DMS 273 treated with DMSO at 0.1 percent for 48 hours (cell line): ENCODE measurements around the gene TLK1.
A peak's percentile ranks its signal among the peaks of the same experiment; 100 is the strongest.
"Not testable (repeated sequence)": the region's sequence is repeated elsewhere in the genome, so short reads cannot be mapped to it uniquely, and the experiment has no call there.

Experiments
- DNase-seq: peaks from one replicate; lab custom pipeline; 2025; lab: John Stamatoyannopoulos, UW

TLK1 gene

DNA sequence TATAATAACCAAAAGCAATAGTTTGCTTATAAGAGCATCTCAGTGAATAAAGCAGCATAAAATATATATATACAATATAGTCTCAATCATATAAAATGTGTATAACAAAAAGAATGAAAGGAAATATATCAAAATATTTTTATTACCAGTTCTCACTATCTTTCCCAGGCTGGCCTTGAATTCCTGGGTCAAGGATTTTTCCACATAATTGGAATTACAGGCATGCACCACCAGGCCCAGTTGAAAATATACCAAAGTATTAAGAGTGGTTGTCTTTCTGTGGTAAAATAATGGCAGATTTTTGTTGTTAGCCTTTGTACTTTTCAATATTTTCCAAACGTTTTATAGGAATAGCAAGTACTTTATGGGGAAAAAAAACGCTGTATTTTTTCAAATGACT, 8.6 kb upstream of the TLK1 start:
- DNase-seq = no peak

DNA sequence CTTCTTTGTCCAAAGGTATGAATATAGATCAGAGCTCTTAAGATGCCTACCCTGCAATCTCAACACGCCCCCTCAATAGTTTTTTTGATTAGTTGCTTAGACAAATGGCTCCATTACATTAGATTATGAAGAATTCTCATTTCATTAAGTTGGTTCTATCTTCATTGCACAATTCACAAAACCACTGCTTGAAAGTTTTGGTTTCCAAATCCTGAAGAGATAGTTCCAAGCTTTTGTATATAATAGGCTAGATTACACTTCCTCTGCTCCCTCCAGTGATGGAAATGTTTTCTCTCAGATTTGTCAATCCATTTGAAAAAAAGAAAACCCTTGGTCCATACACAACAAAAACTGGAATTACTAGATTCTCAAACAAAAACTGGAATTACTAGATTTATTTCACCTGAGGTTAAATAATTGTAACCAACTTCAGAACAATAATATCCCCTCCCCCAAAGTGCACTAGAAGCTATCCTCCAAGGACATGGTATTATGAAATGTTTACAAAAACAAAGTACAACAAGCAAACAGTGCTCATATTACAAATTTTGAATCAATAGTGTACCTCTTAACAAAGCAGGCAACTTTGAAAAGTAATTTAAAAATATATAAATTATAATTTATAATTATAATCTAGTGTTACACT, 6.8 kb upstream of the TLK1 start:
- no peak for DNase-seq

DNA sequence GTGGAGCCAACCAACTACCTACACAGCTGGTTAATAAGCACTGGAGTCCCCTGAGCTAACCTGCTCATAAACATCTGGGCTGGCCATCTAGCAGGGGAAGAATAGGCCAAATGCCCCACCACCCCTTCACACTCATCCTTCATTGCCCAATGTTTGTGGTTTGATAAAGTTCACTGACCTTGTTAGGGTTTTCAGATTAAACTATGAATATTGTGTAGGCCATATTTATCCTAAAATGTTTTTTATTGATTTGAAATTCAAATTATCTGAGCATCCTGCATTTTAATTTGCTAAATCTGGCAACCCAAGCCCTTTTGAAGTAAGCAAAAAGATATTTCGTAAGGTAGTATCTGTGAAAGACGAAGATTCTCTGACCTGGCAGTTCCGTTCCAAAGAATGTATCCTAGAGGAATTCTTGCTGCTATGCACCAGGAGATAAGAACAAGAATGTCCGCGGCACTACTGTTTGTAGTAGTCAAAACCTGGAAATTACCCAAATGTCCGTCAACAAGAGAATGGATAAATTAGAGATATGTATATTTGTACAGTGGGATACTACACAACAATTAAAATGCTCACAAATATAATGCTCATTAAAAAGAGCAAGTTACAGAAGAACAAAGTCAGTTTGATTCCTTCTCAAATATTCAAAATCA, 5.8 kb upstream of the TLK1 start:
- no peak for DNase-seq

DNA sequence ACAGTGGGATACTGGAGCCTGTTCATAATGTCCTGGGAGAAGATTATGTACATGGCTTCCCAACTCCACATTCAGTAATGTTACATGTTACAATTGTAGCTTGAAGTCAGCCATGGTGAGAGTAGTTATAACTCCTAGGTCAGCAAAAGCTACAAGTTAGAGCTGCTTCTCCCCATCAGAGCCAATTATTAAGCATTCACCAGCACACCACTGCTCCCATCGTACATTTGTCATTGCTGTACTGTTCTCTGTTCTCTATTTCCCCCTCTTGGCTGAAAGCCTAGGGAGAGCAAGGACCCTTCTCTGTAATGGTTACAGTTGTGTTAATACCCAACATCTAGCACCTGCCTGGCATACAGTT, 5.3 kb upstream of the TLK1 start:
- DNase-seq = no peak

DNA sequence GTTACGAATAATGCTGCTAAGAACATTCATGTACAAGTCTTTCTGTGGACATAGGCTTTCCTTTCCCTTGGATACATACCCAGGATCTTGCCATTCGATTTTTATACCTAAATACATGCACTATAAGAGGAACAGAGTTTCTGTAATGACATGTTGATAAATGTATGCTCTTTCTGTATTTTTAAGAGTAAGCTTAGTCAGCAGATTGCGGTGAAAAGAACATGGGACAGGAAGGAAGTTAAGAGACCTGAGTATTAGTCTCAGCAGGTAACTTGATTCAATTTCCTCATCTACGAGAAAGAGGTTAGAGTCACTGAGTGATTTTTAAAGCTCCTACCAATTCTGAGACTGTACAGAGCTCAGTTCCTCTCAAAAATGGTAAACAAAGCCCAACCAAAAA, 2.6 kb upstream of the TLK1 start:
- DNase-seq = no peak

DNA sequence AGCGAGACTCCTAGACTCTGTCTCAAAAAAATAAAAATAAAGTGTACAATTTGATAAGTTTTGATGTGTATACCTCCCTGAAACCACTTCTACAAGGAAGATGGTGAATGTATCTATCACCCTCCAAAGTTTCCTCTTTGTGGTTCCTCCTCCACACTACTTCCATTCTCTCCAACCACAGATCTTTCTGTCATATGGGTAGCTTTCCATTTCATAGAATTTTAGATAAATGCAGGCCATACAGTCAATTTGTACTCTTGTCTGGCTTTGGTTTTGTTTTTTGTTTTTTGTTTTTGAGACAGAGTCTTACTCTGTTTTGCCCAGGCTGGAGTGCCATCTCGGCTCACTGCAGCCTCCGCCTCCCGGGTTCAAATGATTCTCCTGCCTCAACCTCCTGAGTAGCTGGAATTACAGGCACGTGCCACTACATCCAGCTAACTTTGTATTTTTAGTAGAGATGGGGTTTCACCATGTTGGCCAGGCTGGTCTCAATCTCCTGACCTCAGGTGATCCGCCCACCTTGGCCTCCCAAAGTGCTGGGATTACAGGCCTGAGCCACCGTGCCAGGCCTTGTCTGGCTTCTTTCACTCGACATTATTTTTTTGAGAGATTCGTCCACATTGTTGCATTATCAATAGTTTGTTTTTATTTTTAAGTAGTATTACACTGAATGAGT, 2.0 kb upstream of the TLK1 start:
- DNase-seq = not testable (repeated sequence)

DNA sequence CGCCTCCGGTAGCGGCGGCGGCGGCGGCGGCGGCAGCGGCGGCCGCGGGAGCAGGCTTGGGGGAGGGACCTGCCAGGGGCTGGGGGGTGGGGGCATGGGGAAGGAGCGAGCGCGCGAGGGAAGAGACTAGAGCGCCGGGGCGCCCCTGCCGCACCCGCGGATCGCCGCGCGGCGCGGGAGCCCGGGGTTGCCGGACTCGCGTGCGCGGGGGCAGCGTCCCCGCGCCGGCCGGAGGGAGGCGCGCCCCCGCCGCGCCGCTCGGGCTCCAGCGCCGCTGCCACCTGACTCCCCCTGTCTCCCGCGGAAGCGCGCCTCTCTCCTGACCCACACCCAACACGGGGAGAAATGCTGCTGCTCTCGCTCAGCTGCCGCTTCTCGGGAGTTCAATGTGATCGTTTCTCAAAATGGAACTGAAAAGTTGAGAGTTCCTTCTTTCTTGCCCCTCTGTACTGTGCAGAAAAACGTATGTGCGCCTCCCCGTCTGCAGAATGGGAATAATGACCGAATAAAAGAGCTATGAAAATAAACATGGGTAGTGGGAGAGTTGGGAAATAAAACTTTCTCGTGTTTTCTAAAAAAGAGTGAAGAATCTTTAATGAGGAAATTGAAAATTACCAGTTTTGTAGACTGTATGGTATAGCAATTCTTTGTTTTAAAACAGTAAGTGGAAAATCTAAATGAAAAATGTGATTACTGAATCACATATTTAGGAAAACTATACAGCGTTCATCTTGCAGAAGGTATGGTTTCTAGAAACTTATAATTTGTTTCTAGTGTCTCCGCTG, 455 bp upstream of the TLK1 start:
- DNase-seq = peak; percentile 53

DNA sequence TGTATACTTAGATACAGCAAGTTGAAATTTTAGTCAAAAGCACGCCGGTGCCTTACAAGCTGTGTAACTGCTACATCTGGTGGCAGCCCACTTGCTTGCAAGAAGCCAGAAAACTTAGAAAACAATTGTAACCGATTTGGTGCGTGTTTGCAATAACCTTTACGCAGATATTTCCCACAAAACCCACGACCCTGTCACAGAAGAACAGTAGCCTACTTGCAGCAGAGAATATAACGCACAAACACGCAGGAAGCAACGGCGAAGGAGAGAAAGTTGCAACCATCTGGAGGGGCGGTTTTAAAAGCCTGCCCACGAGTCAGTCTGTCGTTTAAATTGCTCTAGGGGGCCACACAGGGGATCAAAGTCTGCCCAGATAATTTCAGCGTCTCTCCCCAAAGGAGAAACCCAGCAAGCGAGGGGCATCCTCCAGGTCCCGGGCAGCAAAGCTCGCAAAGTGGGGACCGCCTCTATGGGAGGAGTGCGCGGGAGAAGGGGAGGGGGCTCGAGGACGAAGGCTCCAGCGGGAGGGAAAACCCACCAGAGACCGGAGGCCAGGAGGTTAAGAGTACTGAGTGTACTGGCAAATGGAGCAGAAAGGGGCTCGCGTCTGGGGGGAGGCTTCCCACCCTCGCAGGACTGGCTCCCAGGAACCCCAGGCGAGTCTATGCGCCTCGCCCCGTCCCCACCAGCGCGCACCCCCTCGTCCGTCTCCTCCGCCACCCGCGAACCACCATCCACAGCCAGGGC, 1.1 kb downstream of the TLK1 start:
- peak; percentile 49 for DNase-seq

DNA sequence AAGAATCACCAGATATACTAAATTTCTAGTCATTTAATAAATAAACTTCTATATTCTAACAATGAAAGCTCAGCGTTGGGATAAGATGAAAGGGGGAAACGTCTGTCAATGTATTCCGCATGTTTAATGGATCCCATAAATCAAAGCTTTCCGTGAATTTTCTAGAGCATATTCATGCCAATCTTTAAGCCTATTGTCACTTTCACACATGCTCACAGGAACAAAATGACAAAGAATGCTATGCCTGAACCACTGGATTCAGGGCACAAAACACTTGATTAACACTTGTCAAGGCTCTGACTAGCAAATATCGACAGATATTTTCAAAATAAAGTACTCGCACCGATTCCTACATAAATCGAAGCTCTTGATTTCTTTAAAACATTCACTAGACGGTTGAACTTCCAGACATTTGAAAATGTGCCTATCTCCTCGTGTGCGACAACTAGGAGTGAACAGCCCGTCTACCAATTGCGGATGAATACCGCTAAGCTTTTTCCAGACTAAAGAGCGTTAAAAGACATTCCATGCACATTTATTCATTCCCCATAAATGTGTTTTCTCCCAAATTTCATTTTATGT, 1.8 kb downstream of the TLK1 start:
- no peak for DNase-seq

DNA sequence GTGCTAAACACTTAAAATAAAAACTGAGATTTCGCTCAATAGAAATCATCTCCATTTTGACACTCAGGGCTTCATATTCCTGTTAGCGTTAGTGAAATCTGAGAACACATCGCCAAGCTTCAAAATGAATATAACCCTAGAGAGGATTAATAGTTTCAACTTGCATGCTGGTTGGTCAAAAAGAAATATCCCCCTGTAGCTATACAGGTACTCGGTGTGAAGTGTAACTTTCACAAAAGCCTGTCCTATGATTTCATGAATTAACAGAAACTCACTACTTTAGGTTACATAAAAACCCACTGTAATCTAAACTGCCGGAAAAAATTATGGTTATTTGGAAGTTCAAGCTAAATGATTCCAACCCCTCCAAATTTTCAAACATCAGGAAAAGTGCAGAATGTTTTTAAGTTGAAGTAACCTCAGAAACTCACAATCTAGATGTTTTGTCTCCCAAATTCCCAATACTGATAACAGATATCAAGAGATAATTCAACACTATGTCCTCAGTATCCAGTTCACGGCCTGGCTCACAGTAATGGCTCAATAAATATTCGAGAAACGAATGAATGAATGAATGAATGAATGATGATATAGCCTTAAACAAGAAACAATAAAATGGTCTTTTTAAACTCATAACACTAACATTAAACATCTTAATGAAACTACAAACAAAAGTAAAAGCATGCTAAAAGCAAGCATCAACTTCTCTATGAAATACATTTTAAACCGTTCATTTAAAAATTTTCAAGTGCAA, 2.5 kb downstream of the TLK1 start:
- DNase-seq = no peak

DNA sequence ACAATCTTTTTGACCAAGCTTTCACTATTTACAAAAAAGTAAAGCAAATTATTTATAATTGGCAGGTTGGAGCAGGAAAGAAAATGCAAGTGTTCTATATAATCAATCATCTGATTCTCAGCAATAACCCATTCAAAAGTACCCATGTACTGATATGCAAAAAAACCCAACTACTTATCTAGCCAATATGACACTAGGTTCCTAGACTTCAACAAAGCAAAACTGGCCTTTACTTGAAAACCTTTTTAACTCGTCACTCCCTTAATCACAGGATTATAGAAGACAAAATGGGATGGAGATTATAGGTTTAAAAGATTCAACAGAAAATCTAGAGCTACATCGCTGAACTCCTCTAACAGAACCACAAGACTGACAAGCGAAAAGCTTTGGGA, 3.6 kb downstream of the TLK1 start:
- no peak for DNase-seq

DNA sequence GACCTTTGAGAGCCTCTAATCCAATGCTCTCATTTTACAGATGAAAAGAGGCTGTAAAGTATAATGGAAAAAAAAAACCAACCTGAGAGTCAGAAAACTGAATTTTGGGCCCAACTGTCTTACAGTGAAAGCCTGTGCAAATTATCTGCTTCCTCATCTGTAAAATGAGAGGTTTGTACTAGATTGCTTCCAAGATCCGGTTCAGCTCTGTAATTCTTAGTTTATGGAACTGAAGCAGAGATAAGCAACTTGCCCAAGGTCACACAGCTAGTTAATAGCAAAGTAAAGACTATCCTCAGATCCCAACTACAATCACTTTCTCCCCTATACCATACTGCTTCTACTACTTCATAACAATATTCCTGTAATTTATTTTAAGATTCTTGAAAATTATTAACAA, 6.3 kb downstream of the TLK1 start:
- DNase-seq = no peak

DNA sequence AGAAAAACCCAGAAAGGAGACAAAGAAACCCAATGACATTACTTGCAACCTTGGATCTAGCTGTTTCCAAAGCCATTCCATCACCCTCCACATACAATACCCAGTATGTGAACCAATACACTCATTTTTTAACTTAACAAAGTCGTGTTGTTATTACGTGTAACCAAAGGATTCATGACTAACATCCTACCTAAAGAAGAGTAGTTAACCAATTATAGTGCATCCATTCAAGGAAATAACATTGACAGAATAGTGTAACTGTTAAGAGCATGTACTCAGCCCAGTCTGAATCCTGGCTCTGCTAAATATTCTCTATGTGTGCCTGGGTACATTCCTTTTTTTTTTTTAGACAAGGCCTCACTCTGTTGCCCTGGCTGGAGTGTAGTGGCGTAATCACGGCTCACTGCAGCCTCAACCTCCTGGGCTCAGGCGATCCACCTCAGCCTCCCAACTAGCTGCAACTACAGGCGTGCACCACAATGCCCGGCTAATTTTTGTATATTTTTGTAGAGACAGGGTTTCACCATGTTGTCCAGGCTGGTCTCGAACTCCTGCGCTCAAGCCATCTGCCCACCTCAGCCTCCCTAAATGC, 9.9 kb downstream of the TLK1 start:
- DNase-seq = no peak

DNA sequence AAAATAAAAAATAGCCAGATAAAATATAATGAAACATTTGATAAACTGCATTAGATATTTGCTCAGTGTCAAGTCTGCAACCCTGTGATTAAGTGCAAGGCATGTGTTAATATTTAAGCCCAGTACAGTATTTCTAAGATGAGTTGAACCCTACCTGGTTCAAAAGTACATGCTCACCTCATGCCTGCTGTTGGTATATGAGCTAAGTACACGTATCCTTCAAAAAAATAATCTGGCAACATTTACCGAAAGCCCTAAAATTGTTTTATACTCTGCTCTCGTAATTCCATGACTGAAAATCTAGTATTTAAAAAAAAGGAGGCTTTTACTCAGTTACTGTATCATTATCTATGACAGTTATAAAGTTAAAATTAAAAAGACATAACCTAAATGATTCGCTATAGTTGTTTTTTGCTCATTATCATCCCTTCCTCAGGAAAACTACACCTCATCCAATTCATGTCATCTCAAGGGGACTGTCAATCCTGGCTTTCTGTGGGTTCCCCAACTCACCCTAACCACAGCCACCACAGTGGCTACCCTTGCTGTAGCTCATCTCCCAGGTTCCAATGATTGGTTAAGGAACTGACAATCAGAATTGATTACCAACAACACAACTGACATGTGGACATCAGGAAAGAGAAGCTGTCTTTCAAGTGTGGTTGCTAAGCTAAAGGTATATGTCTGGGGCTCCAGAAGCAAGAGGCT, 10.6 kb downstream of the TLK1 start:
- no peak for DNase-seq

DNA sequence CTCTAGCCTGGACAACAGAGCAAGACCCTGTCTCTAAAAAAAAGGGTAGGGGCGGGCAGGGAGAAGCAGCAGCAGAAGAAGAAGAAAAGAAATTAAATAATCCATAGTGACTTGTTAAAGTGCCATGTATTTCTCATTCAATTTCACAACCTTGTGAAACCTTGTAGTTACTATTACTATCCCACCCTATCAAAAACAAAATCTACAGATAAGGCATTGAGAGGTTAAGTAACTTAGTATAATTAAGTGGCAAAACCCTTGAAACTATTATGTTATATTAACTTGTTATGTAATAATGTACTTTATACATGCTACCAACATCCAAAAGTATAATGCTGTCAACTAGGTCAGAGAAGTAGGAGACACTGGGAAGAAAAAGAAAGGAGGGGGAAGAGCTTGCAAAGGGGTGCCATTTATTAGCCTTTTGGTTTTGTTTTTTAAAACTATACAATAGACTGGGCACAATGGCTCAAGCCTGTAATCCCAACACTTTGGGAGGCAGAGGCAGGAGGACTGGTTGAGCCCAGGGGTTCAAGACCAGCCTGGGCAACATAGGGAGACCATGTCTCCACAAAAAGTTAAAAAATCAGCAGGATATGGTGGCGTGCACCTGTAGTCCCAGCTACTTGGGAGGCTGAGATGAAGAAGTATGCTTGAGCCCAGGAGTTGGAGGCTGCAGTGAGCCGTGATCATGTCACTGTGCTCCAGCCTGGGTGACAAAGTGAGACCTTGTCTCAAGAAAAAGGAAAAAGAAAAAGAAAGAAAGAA, 11.3 kb downstream of the TLK1 start:
- DNase-seq = no peak

DNA sequence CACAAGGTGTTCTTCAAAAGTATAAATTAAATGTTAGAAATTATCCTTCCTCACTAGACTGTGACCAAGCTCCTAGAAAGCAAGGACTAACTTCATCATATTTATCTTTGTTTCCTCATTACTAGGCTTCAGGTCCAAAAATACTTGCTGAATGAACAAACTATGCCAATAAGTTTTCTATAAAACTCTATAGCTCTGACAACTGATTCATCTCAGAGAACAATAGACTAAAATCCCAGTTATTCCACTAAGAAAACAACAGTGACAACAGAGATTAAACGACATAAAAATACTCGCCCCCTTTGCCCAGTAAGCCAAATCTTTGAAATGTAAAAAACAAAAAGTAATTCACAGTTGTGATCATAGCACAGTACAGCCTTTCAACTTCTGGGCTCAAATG, 13.6 kb downstream of the TLK1 start:
- no peak for DNase-seq

DNA sequence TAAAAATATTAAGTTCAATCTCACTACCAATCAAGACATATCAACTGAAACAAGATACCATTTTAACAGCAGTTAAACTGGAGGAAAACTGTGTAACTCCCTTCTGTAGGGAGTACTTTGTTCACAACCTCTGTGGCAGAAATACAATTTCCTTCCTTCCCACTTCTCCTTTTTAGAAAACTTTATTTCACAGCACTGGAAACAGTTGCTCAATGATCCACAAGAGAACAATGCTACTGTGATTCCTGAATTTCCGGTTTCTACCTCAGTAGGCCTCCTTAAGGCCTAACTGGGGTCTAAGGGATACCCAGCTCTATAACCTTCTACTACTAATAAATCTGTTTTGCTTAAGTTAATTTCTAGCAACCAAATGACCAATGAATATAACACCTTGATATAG, 14.1 kb downstream of the TLK1 start:
- DNase-seq = no peak

DNA sequence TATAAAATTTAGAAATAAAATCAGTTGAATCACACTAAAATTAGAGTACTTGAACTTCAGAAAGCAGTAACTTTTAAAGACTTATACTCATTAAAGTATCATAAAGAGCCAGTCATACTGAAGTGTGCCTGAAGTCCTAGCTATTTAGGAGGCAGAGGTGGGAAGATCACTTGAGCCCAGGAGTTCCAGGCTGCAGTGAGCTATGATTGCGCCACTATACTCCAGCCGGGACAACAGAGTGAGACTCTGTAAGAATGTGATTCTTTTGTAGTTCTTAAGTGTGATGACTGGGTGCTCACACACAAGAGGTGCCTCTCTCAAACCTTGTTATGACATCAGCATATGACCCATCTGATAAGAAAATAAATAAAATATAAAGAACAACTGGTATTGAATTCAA, 14.6 kb downstream of the TLK1 start:
- no peak for DNase-seq

DNA sequence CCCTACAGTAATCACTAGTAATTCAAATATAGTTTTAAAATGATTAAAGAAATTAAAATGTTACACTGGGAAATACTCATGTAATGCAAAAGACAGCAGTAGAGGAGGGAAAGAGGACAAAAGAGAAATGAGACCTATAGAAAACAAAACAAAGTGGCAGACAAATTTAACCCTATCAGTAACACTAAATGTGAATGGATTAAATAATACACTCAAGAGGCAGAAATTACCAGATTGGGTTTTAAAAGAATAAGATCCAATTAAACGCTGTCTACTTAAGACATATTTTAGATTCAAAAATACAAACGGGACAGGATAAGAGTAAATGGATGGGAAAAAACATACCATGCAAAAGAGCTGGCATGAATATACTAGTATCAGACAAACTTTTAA, 17.0 kb downstream of the TLK1 start:
- DNase-seq = no peak
